GM20000 (cell line): Measurements from ENCODE around the gene MINK1.

ENCODE experiments used
- DNase-seq: peaks from one replicate; pipeline ENCODE4 v3.0.0; 2012; ENCODE audit warnings: low spot score
- TF ChIP-seq, protein P1 (sequence below): IDR thresholded peaks from 2 replicates; pipeline ENCODE4 v1.5.1; 2012; ENCODE audit warnings: mild to moderate bottlenecking, control low read depth; ENCODE audit errors: extremely low read depth, missing control alignments

MINK1 gene

GRCh38 chr17:4942760-4943508 is 109.8 kb downstream of the MINK1 start:
- TF ChIP-seq, protein P1, sequence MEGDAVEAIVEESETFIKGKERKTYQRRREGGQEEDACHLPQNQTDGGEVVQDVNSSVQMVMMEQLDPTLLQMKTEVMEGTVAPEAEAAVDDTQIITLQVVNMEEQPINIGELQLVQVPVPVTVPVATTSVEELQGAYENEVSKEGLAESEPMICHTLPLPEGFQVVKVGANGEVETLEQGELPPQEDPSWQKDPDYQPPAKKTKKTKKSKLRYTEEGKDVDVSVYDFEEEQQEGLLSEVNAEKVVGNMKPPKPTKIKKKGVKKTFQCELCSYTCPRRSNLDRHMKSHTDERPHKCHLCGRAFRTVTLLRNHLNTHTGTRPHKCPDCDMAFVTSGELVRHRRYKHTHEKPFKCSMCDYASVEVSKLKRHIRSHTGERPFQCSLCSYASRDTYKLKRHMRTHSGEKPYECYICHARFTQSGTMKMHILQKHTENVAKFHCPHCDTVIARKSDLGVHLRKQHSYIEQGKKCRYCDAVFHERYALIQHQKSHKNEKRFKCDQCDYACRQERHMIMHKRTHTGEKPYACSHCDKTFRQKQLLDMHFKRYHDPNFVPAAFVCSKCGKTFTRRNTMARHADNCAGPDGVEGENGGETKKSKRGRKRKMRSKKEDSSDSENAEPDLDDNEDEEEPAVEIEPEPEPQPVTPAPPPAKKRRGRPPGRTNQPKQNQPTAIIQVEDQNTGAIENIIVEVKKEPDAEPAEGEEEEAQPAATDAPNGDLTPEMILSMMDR, result no peak
- DNase-seq, result no peak

- DNase-seq, result peak; percentile 47
- TF ChIP-seq, protein P1, result no peak
Observed at GRCh38 chr17:4944163-4944553, 111.0 kb downstream of the MINK1 start.

GRCh38 chr17:4944554-4945175 is 111.5 kb downstream of the MINK1 start:
- no peak for DNase-seq

DNA sequence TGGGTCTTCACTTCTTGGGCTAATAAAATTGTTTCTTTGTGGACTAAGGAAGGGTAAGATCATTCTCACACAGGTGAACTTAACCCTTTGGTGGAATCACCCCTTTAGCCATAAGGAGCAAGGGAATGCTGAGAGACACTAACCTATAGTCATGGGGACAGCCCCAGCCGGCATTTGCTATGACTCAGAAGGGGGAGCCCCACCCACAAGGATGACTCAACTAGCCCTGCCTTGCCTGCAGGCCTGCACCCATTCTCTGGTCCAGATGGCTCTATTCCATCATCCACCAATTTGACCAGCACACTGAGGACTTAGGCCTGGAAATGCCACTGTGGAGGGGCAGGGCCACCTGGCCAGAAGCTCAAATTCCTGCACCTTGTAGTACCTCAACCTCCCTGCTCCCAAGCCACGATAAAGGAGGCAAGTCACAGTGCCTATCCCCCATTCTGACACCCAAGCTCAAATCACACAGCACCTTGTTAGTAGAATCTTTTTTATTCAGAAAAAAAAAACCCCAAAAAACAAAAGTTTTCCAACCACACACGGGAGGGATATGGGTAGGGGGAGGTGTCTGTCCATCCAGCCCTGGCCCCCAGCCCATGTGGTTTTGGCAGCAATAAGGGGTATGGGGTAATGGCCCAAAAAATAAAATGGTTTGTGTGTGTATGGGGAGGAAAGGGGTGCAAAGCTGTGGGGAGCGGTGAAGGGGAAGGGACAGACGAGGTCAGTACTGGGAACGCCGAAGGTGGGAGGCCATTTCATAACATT is 112.2 kb downstream of the MINK1 start:
- TF ChIP-seq, protein P1, result no peak
- DNase-seq, result peak; percentile 78

More at GRCh38 chr17:4944554-4945175, 111.5 kb downstream of the MINK1 start:
- TF ChIP-seq, protein P1, result no peak

DNA sequence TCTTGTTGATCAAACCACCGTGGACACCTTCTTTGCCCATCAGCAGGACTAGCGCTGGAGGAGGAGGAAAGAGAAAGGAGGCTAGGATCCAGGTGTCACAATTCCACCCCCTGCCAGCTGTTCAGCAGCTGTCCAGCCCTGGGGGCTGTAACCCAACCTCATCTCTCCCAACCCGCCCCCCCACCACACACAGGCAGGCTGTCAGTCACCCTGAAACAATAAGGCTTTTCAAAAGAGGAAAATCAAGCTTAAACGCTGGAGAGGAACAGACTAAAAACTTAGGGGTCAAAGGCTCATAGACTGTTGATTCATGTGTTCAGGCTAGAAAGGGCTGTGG is 112.8 kb downstream of the MINK1 start:
- DNase-seq, result no peak
- TF ChIP-seq, protein P1, result no peak

GRCh38 chr17:4946312-4946976 is 113.3 kb downstream of the MINK1 start:
- TF ChIP-seq, protein P1, result no peak
- DNase-seq, result no peak
